Mucosa of descending colon (tissue), 3 donors: Measurements from ENCODE around the gene RAMP3. TPM values are rescaled to one million over a fixed set of nuclear protein-coding genes. Genes with fewer than 3 reads are reported as not detected.

Experiments
- ATAC-seq: fragments of 200-7000 bp; cut with Tn5 transposase; one replicate; pipeline ENCODE4 v1.9.1; 2020; ENCODE audit warnings: mild to moderate bottlenecking, moderate library complexity
- DNase-seq, 3 donors: peaks; one replicate each; pipeline ENCODE4 v3.0.0-alpha.2; 2020
- H3K36me3 ChIP-seq: fragments of 200-600 bp; one replicate; pipeline ENCODE4 v1.8.0; 2021; ENCODE audit warnings: low read depth, mild to moderate bottlenecking
- H3K4me1 ChIP-seq: fragments of 200-600 bp; one replicate; pipeline ENCODE4 v1.8.0; 2021; ENCODE audit warnings: low read depth, mild to moderate bottlenecking
- H3K4me3 ChIP-seq: fragments of 200-600 bp; one replicate; pipeline ENCODE4 v1.8.0; 2021; ENCODE audit warnings: mild to moderate bottlenecking
- H3K9me3 ChIP-seq: fragments of 200-600 bp; one replicate; pipeline ENCODE4 v1.8.0; 2021; ENCODE audit warnings: mild to moderate bottlenecking
- intact Hi-C, 2 donors: fragments of 100-400 bp; cut with DNase I in 1 of 2; cut with micrococcal nuclease in 1 of 2; formaldehyde crosslinking; loops; one replicate each; pipeline versions ENCODE4 v1.11.0 to v1.11.1; 2022; cut with DNase I, micrococcal nuclease
- total RNA-seq, 3 donors: library from RNA; stranded (reverse); fragmentation: NEBNext Ultra II Directional in 2 of 3; extraction: Animal tissue kit (Norgen Biotek cat#: 25700) in 2 of 3; gene quantifications; one replicate each; pipeline versions ENCODE4 v1.2.1 to v1.2.4, GENCODE V29; 2021 to 2023
- TF ChIP-seq, protein P1 (sequence below): fragments of 200-600 bp; IDR thresholded peaks from one replicate; pipeline ENCODE4 v1.8.0; 2022; ENCODE audit warnings: antibody characterized with exemption, mild to moderate bottlenecking
- donor health status: DM: no; HTN: no; CAD: no; lungs with moderate emphysema.
- donor health status: DM: no; HTN: no; CAD: no.
- donor health status: DM: no; HTN: yes; CAD: no.

The RAMP3 gene
- total RNA-seq, 3 donors from 2014 or later, result 5.4 to 13.5 (median 9.0) TPM

DNA sequence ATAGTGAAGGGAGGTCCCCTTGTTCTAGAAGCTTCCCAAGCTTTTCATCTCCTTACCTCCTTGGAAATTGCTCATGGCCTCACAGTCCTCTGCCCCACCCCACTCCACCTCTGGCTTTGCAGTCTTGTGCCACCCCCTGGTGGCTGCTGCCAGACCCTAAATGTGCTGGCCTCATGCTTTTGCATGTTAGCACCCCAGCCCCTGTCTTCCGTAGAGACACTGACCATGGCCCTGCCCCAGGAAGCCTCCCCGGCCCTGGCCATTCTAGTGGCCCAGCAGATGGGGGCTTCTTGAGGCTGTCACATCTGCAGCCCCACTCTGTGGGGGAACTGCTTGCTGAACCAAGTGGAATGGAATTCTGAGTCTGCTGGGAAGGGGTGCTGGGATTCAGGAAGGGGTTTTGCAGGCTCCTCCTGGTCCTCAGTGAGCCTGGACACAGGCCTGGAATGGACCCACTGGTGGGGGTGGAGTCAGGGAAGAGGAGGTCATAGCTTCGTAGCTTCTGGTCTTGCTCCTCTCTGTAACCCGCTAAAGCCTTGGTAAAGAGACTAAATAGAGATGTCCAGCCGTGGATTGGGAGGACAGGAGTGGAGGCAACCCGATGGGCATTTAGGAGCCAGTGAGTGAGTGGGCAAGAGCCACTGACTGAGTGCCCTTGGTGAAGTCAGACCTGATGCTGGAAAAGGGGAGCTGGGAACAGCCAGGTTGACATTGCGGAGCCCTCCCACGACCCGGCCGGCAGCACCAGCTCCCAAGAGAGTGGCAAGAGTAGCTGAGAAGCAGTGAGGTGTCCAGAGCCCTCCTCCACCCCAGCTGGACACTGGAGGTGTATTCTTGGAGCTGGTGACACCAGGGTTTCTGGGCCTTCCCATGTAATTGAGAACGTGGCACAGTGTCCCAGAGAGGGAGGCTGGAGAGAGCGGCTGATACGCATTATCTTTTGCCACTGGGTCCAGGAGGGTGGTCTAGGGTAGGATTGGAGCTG is 20.9 kb downstream of the RAMP3 start:
- ATAC-seq (no peak), DNase-seq (no peak)
- intact Hi-C loops, result no loop called here
- no peaks in the 10 kb centered on the region for H3K36me3 ChIP-seq
- H3K4me3 ChIP-seq, result no peak overlapping the region
- no peaks in the 10 kb centered on the region for H3K4me1 ChIP-seq
- TF ChIP-seq, protein P1, sequence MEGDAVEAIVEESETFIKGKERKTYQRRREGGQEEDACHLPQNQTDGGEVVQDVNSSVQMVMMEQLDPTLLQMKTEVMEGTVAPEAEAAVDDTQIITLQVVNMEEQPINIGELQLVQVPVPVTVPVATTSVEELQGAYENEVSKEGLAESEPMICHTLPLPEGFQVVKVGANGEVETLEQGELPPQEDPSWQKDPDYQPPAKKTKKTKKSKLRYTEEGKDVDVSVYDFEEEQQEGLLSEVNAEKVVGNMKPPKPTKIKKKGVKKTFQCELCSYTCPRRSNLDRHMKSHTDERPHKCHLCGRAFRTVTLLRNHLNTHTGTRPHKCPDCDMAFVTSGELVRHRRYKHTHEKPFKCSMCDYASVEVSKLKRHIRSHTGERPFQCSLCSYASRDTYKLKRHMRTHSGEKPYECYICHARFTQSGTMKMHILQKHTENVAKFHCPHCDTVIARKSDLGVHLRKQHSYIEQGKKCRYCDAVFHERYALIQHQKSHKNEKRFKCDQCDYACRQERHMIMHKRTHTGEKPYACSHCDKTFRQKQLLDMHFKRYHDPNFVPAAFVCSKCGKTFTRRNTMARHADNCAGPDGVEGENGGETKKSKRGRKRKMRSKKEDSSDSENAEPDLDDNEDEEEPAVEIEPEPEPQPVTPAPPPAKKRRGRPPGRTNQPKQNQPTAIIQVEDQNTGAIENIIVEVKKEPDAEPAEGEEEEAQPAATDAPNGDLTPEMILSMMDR, result no peak
- no peaks in the 10 kb centered on the region for H3K9me3 ChIP-seq

DNA sequence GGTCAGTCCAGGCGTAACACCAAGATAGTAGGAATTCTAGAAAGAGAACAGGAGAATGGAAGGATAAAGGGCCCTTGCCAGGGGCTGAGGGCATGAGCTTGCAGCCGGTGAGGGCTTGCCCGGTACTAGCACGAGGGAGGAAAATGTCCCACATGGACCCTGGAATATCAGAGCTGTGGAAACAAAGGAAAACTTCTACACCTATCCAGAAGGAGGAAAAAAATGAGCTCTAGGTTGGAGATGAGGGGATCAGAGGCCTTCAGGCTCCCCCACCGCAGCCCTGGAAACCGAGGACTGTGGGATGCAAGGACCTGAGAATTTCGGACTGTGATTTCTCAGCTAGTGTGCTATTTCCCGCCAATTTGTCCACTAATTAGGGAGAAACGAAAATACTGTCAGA is 22.1 kb downstream of the RAMP3 start:
- no peaks in the 10 kb centered on the region for H3K9me3 ChIP-seq
- H3K4me1 ChIP-seq, result no peaks in the 10 kb centered on the region
- DNase-seq (no peak), ATAC-seq (no peak)
- intact Hi-C loops, result no loop called here
- H3K36me3 ChIP-seq, result no peaks in the 10 kb centered on the region
- no peak overlapping the region for H3K4me3 ChIP-seq
- TF ChIP-seq, protein P1, result no peak

DNA sequence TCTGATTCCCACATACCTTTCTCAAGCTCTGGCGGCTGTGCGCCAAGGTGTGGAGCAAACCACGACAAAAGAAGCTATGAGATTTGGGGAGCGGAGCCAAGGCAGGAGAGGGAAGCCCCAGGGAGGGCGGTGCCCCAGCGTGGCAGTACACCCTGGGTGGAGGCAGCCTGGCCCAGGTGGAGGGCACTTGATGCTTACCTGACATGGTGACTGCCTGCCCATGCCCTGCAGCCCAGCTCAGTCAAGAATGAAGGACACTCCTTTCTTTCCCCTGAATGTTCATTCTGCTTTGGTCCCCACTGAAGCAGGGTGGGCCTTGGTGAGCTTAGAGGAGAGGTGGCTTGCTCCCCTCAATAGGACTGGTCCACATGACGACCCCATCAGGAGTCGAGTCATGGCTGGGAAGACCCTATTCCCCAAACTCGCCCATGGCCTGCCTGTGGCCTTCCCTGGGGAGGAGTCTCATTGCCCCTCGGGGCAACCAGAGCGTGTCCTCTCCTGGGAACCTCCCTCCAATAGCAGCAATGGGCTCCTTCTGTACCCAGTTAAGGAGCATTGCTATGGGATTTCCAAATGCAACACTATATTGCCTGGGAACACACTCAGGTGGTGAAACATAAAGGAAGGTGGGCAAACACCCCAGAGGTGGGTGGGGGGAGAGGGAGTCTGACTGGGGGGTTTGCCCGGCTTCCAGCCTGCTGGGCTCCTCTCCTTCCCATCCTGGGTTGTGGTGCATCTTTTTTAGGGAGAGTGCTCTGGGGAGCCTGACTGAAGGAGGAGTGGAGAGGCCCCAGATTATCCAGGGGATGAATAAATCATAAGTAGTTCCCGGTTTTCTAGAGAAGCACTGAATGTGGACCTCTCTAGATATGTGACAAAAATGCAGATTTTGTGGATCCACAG is 22.7 kb downstream of the RAMP3 start:
- DNase-seq, result no peak

DNA sequence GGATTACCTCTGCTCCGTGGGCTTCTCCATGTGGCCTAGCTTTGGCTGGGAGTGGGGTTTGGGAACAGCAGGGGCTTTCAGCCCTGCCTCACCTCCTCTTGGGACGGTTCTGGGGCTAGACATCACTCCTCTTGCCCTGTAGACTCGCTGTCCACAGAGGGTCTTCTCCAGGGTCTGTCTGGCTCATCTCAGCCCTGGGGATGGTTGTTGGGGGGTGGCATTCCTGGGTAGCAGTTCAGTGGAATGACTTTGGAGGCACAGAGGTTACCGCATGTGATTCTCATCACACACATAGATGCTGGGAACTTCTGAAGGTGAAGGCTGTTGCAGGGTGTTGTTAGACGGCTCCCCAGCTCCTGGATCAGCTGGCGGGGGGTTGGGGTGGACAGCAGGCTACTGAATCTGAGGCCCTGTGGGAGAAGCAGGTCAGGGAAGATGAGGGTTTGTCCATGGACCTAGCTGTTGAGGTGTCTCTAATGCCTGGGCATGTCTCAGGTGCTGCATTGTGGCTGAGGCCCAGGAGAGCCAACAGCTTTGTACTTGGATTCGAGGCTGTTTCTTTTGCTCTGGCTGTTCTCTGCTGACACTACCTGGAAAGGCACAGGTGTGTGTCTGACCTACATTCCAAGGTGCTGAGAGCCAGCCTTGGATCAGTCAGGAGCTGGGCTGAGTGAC is 23.8 kb downstream of the RAMP3 start:
- Histone ChIP-seq H3K4me1 (no peaks in the 10 kb centered on the region), H3K36me3 (no peaks in the 10 kb centered on the region), H3K4me3 (no peak overlapping the region), H3K9me3 (no peaks in the 10 kb centered on the region)
- ATAC-seq, result no peak
- DNase-seq, result no peak
- intact Hi-C loops, result no loop called here
- TF ChIP-seq, protein P1, result no peak

More for the DNA sequence above, 22.7 kb downstream of the RAMP3 start:
- TF ChIP-seq, protein P1, result no peak
- Histone ChIP-seq H3K4me1 (no peaks in the 10 kb centered on the region), H3K36me3 (no peaks in the 10 kb centered on the region), H3K4me3 (no peak overlapping the region), H3K9me3 (no peaks in the 10 kb centered on the region)
- no peak for ATAC-seq
- intact Hi-C loops, result no loop called here
